Placental epithelial cell (primary cell): ENCODE measurements around the gene OR4Q3. TPM values are rescaled to one million over a fixed set of nuclear protein-coding genes. Genes with fewer than 3 reads are reported as not detected.

Experiments
- small RNA-seq: library from RNA; depleted of rRNA; stranded (forward); fragments of <200 nt; gene quantifications from one replicate; pipeline ENCODE3, GENCODE V24; 2012
- total RNA-seq: library from RNA; depleted of rRNA; stranded (reverse); fragments of >200 nt; gene quantifications from 2 replicates; pipeline ENCODE4 v1.2.3, GENCODE V29; 2012

Gene OR4Q3
- total RNA-seq, result not detected in 2 replicates

GRCh38 chr14:19743256-19743655 is at the start of gene OR4Q3:
TSS of gene OR4Q3 (plus strand) at chr14:19743571.

GRCh38 chr14:19773204-19773603 is 29.8 kb downstream of the OR4Q3 start, which contains the start of gene OR4M1:
TSS of gene OR4M1 (plus strand) at chr14:19773504. CDS start at chr14:19780323, 6,819 bp downstream.

Small RNA genes within 50 kb of the gene (small RNA-seq; reads per million reads assigned to genes)
- not detected for gene AL512310.1

Other genes starting within 250 kb of the OR4Q3 start
- gene OR11H2, start 29.7 kb upstream of the OR4Q3 start, total RNA-seq, result not detected in 2 replicates
- gene OR4M1, start 29.9 kb downstream of the OR4Q3 start, total RNA-seq, result not detected in 2 replicates
- not detected in 2 replicates for gene OR4N2, start 60.2 kb downstream of the OR4Q3 start, total RNA-seq
- not detected in 2 replicates for gene OR4K2, start 131.6 kb downstream of the OR4Q3 start, total RNA-seq
- not detected in 2 replicates for gene OR4K5, start 177.0 kb downstream of the OR4Q3 start, total RNA-seq
- not detected in 2 replicates for gene OR4K1, start 187.3 kb downstream of the OR4Q3 start, total RNA-seq
- gene OR4K15, start 232.0 kb downstream of the OR4Q3 start, total RNA-seq, result not detected in 2 replicates